ENCODE data around the gene GPRIN2. TPM values are rescaled to one million over a fixed set of nuclear protein-coding genes. Genes with fewer than 3 reads are reported as not detected.
"Not testable (repeated sequence)": the region's sequence is repeated elsewhere in the genome, so short reads cannot be mapped to it uniquely, and the experiment has no call there.

GPRIN2 gene
- total RNA-seq, 1 experiment from 2014 or later = 12.8 TPM

GRCh38 chr10:46536781-46537180, 19.7 kb downstream of the GPRIN2 start:
- no TSS peak for BruUV-seq (replicated peaks)
- H3K27me3 Mint-ChIP-seq (ENCODE audit: unreplicated experiment) = no peaks in the 10 kb centered on the region
- no peak for DNase-seq
- H3K27ac Mint-ChIP-seq (ENCODE audit: unreplicated experiment) = no peak overlapping the region
- no peak overlapping the region for H3K4me3 Mint-ChIP-seq (ENCODE audit: low read depth, unreplicated experiment)
- CTCF ChIA-PET = interaction anchor here (0.7 to 0.8 kb wide), 2 partner anchors 8 to 16 kb away, joined by 3 read pairs; no protein-coding TSS in a partner anchor
- H3K9me3 Mint-ChIP-seq (ENCODE audit: low read depth, unreplicated experiment) = no peaks in the 10 kb centered on the region
- peaks cover 11% of the 10 kb centered on the region for H3K36me3 Mint-ChIP-seq (ENCODE audit: insufficient read depth, unreplicated experiment)
- H3K4me1 Mint-ChIP-seq (ENCODE audit: low read depth, unreplicated experiment) = peaks cover 28% of the 10 kb centered on the region
- TF ChIP-seq, protein P1, sequence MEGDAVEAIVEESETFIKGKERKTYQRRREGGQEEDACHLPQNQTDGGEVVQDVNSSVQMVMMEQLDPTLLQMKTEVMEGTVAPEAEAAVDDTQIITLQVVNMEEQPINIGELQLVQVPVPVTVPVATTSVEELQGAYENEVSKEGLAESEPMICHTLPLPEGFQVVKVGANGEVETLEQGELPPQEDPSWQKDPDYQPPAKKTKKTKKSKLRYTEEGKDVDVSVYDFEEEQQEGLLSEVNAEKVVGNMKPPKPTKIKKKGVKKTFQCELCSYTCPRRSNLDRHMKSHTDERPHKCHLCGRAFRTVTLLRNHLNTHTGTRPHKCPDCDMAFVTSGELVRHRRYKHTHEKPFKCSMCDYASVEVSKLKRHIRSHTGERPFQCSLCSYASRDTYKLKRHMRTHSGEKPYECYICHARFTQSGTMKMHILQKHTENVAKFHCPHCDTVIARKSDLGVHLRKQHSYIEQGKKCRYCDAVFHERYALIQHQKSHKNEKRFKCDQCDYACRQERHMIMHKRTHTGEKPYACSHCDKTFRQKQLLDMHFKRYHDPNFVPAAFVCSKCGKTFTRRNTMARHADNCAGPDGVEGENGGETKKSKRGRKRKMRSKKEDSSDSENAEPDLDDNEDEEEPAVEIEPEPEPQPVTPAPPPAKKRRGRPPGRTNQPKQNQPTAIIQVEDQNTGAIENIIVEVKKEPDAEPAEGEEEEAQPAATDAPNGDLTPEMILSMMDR (IDR thresholded peaks at IDR 0.05; ENCODE audit: unreplicated experiment) = no peak
- intact Hi-C loops (cut with micrococcal nuclease; ENCODE audit: unreplicated experiment) = no loop called here

DNA sequence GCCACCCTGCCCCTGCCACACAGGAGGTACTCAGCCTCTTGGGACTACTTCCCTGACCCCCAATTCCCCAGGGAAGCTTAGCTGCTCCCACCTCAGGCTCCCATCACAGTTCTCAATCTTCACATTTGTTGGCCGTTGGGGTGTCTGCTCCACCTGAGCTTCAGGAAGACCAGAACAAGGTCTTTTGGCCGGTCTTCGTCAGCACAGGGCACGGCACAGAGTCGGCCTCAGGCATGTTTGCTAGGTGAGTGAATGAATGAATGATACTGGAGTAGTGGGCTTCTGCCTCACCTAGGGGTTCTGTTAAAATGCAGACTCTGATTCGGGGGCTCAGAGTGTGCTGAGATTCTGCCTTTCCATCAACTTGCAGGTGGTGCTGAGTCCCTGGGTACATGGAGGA, 20.3 kb downstream of the GPRIN2 start:
- intact Hi-C loops (cut with micrococcal nuclease; ENCODE audit: unreplicated experiment) = no loop called here
- CTCF ChIA-PET = interaction anchor here (0.7 kb wide), 1 partner anchor 9 kb away, joined by 3 read pairs; no protein-coding TSS in a partner anchor
- no peaks in the 10 kb centered on the region for H3K27me3 Mint-ChIP-seq (ENCODE audit: unreplicated experiment)
- no peak overlapping the region for H3K27ac Mint-ChIP-seq (ENCODE audit: unreplicated experiment)
- peaks cover 11% of the 10 kb centered on the region for H3K36me3 Mint-ChIP-seq (ENCODE audit: insufficient read depth, unreplicated experiment)
- TF ChIP-seq, protein P1 (IDR thresholded peaks at IDR 0.05; ENCODE audit: unreplicated experiment) = no peak
- H3K4me1 Mint-ChIP-seq (ENCODE audit: low read depth, unreplicated experiment) = peaks cover 28% of the 10 kb centered on the region
- DNase-seq = no peak
- H3K4me3 Mint-ChIP-seq (ENCODE audit: low read depth, unreplicated experiment) = no peak overlapping the region
- BruUV-seq (replicated peaks) = no TSS peak
- H3K9me3 Mint-ChIP-seq (ENCODE audit: low read depth, unreplicated experiment) = no peaks in the 10 kb centered on the region

- intact Hi-C loops (cut with micrococcal nuclease; ENCODE audit: unreplicated experiment) = no loop called here
- BruUV-seq (replicated peaks) = no TSS peak
- no peak for DNase-seq
Observed at GRCh38 chr10:46534828-46535524, 21.5 kb downstream of the GPRIN2 start.

DNA sequence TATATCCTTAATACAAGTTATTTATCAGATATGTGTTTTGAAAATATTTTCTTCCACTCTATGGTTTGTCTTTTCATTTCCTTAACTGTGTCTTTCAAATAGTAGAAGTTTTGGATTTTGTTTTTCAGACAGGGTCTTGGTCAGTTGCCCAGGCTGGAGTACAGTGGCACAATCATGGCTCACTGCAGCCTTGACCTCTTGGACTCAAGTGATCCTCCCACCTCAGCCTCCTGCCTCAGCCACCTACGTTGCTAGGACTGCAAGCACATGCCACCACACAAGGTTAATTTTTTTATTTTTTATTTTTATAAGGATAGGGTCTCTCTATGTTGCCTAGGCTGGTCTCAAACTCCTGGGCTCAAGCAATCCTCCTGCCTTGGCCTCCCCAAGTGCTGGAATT, 24.2 kb downstream of the GPRIN2 start:
- H3K27me3 Mint-ChIP-seq (ENCODE audit: unreplicated experiment); H3K4me3 Mint-ChIP-seq (ENCODE audit: low read depth, unreplicated experiment); H3K27ac Mint-ChIP-seq (ENCODE audit: unreplicated experiment); intact Hi-C loops (cut with micrococcal nuclease; ENCODE audit: unreplicated experiment); H3K4me1 Mint-ChIP-seq (ENCODE audit: low read depth, unreplicated experiment); BruUV-seq (replicated peaks); DNase-seq; H3K36me3 Mint-ChIP-seq (ENCODE audit: insufficient read depth, unreplicated experiment); H3K9me3 Mint-ChIP-seq (ENCODE audit: low read depth, unreplicated experiment): not testable (repeated sequence)
- CTCF ChIA-PET = interaction anchor here (0.6 kb wide), 1 partner anchor 394 kb away, joined by 3 read pairs; no protein-coding TSS in a partner anchor

More at GRCh38 chr10:46534828-46535524, 21.5 kb downstream of the GPRIN2 start:
- peaks cover 2% of the 10 kb centered on the region for H3K36me3 Mint-ChIP-seq (ENCODE audit: insufficient read depth, unreplicated experiment)
- H3K27me3 Mint-ChIP-seq (ENCODE audit: unreplicated experiment) = no peaks in the 10 kb centered on the region
- peaks cover 19% of the 10 kb centered on the region for H3K4me1 Mint-ChIP-seq (ENCODE audit: low read depth, unreplicated experiment)
- no peaks in the 10 kb centered on the region for H3K9me3 Mint-ChIP-seq (ENCODE audit: low read depth, unreplicated experiment)
- CTCF ChIA-PET = no interaction called here
- no peak overlapping the region for H3K27ac Mint-ChIP-seq (ENCODE audit: unreplicated experiment)
- H3K4me3 Mint-ChIP-seq (ENCODE audit: low read depth, unreplicated experiment) = no peak overlapping the region
- TF ChIP-seq, protein P1 (IDR thresholded peaks at IDR 0.05; ENCODE audit: unreplicated experiment) = no peak

Measured in Calu3 (cell line).